ENCODE measurements around the gene RALGAPA2.

RALGAPA2 gene

GRCh38 chr20:20432618-20433286 is 279.7 kb downstream of the RALGAPA2 start:
- DNase-seq (ENCODE audit: low spot score): no peak

GRCh38 chr20:20430066-20430465 is 282.4 kb downstream of the RALGAPA2 start:
- DNase-seq (ENCODE audit: low spot score): no peak

DNA sequence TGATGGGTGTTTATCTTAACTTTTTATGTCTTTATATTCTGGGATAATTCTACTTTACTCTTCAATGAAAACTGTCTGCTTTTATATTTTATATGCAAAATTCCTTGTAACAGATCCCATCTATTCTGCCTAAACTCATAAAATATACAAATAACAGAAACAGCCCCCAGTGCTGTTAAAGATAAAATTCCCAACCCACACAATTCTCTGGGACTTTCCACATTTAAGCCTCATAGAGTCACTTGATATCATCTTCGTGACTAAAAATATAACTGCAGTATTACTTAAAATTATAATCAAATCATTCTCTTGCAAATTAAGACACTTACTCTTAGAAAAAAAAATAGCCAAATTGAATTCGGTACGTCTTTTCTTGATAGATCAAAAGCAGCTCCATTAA is 284.4 kb downstream of the RALGAPA2 start:
- DNase-seq (ENCODE audit: low spot score): no peak

DNA sequence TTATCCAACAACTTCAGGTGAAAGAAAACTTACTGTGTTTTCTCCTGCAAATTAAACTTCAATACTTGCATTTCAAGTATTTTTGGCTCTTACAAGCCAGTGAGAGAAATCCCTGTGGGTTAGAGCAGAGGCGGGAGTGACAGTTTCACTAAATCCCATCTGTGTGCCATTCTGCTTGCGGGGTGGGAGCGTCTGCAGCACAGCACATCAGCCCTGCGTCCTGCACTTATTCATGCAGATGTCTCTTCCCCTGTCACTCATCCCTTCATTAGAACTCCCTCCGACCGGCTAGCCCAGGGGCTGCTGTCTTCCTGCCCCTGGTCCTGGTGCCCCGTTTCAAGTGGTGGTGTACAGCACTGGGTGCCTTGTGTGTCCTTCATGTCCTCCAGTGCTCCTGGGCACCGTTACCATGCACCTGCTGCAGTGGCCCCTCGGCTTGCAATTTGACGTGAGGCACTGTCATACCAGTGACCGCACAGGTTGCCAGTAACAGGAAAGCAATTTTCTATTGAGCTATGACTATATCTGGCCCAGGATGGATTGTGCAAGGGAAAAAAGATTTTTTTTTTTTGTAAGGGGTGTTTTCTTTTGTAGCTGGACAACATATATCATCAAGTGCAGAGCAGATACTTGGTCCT is 285.1 kb downstream of the RALGAPA2 start:
- DNase-seq (ENCODE audit: low spot score): no peak

GRCh38 chr20:20426655-20426907 is 285.9 kb downstream of the RALGAPA2 start:
- no peak for DNase-seq (ENCODE audit: low spot score)

DNA sequence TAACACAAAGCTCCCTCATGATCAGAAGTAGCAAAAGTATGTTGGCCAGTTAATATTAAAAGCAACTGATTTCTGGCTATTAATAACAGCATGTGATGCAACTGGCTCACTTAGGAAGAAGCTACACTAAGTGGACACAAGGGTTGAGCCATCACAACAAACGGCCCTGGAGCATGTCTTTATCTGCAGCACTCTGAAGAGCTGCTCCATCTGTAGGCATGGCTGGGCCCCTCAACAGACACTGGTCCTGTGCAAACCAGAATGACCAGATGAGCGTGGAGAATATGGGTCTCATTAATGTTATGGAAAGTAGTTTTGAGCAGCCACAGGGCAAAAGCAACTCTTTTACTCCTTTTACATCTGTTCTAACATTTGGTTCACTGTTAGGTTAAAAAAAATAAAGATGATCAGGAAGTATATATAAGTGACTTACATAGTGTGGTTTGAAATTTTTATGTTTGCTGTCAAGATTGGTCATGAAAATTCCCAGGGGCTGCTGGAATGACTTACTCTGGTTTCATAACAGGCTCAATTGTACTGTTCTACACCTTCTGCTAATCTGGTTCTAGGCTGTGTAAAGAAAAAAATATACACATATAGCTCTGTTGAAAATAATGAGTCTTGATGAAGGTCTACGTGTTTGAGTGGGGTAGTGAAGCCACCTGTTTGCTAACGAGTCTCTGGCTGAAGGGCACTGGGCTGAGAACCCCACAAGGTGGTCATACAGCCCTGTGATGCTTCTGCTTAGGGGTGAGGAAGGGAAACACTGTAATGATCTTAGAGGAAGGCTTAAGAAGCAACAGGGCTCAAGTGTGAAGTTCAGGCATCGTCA is 286.4 kb downstream of the RALGAPA2 start:
- no peak for DNase-seq (ENCODE audit: low spot score)

GRCh38 chr20:20423117-20423516 is 289.3 kb downstream of the RALGAPA2 start:
- no peak for DNase-seq (ENCODE audit: low spot score)

- DNase-seq (ENCODE audit: low spot score): no peak
These were observed 294.4 kb downstream of the RALGAPA2 start for GRCh38 chr20:20417876-20418676.

- no peak for DNase-seq (ENCODE audit: low spot score)
These were observed 297.1 kb downstream of the RALGAPA2 start for GRCh38 chr20:20415321-20415720.

- DNase-seq (ENCODE audit: low spot score): no peak
These were observed 297.7 kb downstream of the RALGAPA2 start for GRCh38 chr20:20414640-20415220.

DNA sequence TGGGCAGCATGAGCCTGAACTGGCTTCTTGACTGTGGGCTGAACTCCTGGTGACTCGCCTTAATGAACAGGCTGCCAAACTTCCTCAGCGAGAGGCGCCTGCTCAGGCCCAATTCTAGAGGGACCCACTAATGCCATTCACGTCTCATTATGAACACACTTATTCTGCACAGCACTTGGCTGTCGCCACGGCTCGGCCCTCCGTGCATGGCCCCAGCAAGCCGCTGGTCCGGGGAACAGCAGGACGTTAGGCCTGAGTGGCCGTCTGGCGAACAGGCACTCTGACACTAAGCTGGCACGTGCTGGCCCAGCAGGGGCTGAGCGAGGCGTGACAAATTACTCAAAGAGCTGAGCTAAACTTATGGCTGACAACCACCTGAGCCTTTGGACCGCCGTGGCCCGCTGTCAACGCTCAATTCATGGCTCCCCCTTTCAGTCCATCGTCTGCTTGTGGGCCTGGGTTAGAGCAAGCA is 298.6 kb downstream of the RALGAPA2 start:
- DNase-seq (ENCODE audit: low spot score): no peak

- no peak for DNase-seq (ENCODE audit: low spot score)
These were observed 299.7 kb downstream of the RALGAPA2 start for GRCh38 chr20:20412750-20413149.

DNA sequence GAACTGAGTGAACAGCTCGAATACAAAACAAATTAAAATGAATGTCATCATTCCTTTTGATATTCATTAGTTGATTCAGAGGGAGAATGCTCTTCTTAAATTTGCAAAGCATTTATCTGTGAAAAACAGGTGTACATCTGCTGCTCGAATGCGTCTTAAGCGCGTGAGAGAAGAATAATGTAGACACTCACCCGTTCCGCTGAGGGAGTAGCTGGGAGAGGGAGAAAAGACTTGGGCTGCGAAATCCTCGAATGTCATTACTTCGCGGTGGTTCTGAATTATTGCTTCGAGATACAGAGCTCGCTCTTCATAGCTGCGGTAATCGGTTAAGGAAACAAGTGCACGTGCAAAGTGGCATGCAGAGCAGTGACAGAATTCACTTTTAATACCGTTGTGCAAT is 300.6 kb downstream of the RALGAPA2 start:
- DNase-seq (ENCODE audit: low spot score): no peak

DNA sequence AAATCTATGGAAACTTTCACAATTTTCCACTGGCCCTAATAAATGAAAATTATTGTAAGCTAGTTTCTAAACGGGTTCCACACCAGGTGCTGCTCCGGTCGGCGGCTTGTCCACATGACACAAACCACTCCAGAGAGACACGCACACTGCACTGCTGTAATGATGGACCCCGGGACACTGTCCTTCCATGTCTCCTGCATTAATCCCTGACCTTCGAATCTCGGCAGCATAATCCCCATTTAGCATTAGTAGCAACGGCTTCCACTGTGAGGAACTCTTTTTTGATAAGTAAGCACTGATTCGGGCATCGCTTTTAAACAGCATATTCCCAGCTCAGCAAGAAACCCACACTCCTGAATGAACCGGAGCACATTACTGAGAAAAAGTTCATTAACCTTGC is 301.0 kb downstream of the RALGAPA2 start:
- no peak for DNase-seq (ENCODE audit: low spot score)

DNA sequence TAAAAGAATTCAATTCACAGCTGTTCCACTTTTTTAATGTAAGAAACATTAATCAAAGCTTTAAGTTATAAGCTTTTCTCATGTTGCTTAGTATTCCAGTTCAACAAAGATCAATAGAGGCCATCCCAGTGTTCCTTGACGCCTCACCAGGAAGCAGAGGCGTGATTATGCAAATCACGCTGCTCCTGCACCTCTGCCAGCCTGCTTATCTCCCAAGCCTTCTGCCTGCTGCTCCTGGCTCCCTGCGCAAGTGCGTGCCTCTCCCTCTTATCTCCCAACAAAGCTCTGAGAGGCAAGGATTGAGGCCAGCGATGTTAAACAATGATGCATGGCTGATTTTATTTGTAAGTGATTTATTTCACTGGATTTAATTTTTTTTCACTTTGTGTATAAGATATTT is 301.8 kb downstream of the RALGAPA2 start:
- DNase-seq (ENCODE audit: low spot score): no peak

DNA sequence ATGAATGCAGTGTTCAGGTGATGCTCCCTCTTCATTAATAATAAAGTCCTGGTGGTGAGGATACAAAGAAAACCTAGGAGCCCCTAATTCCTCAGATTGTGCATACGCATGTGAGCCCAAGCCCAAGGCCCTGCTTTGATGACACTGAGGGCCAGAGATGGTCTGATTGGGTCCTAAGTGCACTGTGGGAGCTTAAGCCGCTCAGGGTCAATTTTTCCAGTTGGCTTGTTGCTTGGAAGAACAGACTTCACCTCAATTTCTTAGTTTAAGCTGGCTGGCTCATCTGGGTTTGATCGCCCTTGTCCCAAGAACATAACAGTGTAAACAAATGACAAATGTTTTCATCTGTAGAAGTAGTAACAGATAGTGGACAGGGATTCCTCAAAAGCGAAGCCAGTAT is 303.1 kb downstream of the RALGAPA2 start:
- DNase-seq (ENCODE audit: low spot score): no peak

DNA sequence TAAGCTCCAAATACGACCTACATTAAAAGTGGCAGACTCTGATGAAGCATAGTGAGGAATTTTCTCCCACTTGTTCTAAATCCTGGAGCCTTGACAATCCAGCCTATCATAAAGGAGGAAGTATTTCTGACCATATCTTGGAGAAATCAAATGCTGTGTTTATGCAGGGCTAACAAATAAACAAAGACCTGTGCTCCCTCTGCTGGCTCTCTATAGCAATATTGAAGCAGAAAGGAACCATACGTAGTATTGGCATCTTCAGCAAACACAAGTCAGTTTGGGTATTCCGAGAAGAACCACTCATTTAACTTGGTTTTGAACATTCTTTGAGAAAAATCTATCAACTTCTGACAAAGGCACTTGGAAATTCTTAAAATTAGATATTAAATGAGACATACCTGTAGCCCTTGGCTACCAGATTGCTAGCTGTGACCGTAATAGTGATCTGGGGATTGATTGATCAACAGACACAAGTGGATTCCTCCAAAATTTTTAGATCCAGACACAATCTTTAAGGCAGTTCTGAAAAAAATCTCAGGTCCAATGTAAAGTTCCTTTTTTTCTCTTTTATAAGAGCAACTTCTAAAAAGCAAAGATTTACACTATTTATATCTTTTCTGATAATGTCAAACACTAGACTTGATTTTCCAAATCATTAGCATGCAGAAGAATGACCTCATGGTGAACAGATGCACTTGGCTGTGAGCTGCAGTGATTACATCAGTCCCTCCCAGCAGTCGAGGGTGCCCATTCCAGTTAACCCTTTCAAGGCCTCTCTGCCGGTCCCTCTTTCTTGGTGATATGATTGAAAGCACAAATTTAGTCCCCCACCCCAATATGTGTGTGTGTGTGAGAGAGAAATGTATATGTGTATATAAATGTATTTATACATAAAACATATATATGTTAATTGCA is 304.3 kb downstream of the RALGAPA2 start:
- no peak for DNase-seq (ENCODE audit: low spot score)

DNA sequence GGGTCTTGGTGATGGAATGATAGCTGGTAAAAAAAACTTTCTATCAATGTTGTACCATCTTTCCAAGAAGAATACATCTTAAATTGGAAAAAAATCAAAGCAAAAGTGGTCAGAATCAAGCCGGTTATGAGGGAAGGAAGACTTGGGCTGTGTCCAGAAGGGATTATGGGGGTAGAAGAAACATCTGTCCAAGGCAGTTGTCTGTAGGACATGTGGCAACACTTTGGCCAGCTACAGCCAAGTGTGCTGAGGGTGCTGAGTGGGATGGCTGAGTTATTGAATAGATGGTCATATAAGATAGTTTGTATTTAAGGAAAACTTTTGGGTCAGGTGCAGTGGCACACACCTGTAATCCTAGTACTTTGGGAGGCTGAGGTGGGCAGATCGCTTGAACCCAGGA is 306.1 kb downstream of the RALGAPA2 start:
- no peak for DNase-seq (ENCODE audit: low spot score)

GRCh38 chr20:20405623-20406022 is 306.8 kb downstream of the RALGAPA2 start:
- no peak for DNase-seq (ENCODE audit: low spot score)

GRCh38 chr20:20404633-20405032 is 307.8 kb downstream of the RALGAPA2 start:
- no peak for DNase-seq (ENCODE audit: low spot score)

GRCh38 chr20:20401991-20402390 is 310.5 kb downstream of the RALGAPA2 start:
- DNase-seq (ENCODE audit: low spot score): no peak
